HUES64 (cell line): ENCODE measurements around the gene GNA14.

Source experiments
- H3K27ac ChIP-seq: 2 replicates; pipeline ENCODE4 v1.7.0; 2013; ENCODE audit warnings: low read depth, low read length, inconsistent platforms
- H3K27me3 ChIP-seq: 2 replicates; pipeline ENCODE4 v1.6.1; 2013; ENCODE audit warnings: mild to moderate bottlenecking, low read length; ENCODE audit not compliant: insufficient read depth
- H3K36me3 ChIP-seq: 2 replicates; pipeline ENCODE4 v1.6.1; 2013; ENCODE audit warnings: mild to moderate bottlenecking, low read length; ENCODE audit not compliant: insufficient read depth
- H3K4me1 ChIP-seq: 2 replicates; pipeline ENCODE4 v1.6.1; 2013; ENCODE audit warnings: mild to moderate bottlenecking, low read length, moderate library complexity; ENCODE audit not compliant: insufficient read depth
- H3K4me3 ChIP-seq: 2 replicates; pipeline ENCODE4 v1.5.1; 2013; ENCODE audit warnings: mild to moderate bottlenecking, low read length, moderate library complexity
- H3K9ac ChIP-seq: 2 replicates; pipeline ENCODE4 v1.6.1; 2013; ENCODE audit warnings: mild to moderate bottlenecking, low read depth, low read length
- H3K9me3 ChIP-seq: 2 replicates; pipeline ENCODE4 v1.6.1; 2013; ENCODE audit warnings: low read depth, low read length; ENCODE audit not compliant: insufficient read depth
- WGBS: fragments of 150-250, 120-280 bp; methylation state at CpG from one replicate; pipeline ENCODE4 v1.1.7; 2013; ENCODE audit warnings: missing lambda C conversion rate; 5-methylcytosine and 5-hydroxymethylcytosine counted together

The GNA14 gene

GRCh38 chr9:77440057-77440456, 208.1 kb downstream of the GNA14 start:
- Histone ChIP-seq H3K27me3 (no peaks in the 10 kb centered on the region), H3K4me1 (peaks cover 18% of the 10 kb centered on the region), H3K36me3 (no peaks in the 10 kb centered on the region), H3K27ac (peak overlapping the region; percentile 66; the same call in 1 of the 2 replicates), H3K4me3 (no peak overlapping the region), H3K9me3 (no peaks in the 10 kb centered on the region), H3K9ac (0 out of 2 replicates have a peak overlapping the region, but pooled peaks have one; percentile 1)
- WGBS, result 12% methylated on average over 10 of the region's 10 CpGs

- Histone ChIP-seq H3K4me1 (peaks cover 18% of the 10 kb centered on the region), H3K27ac (no peak overlapping the region), H3K4me3 (no peak overlapping the region), H3K27me3 (no peaks in the 10 kb centered on the region), H3K9me3 (no peaks in the 10 kb centered on the region), H3K9ac (no peak overlapping the region), H3K36me3 (no peaks in the 10 kb centered on the region)
- 90% methylated on average over 3 of the region's 3 CpGs for WGBS
Measured at GRCh38 chr9:77438653-77439052, 209.5 kb downstream of the GNA14 start.

- H3K4me3 ChIP-seq, result no peak overlapping the region
- WGBS, result 96% methylated on average over 3 of the region's 3 CpGs
Measured at GRCh38 chr9:77435688-77436087, 212.4 kb downstream of the GNA14 start.

GRCh38 chr9:77435277-77435676, 212.8 kb downstream of the GNA14 start:
- Histone ChIP-seq H3K4me3 (no peak overlapping the region), H3K9ac (no peak overlapping the region), H3K27me3 (no peaks in the 10 kb centered on the region), H3K9me3 (no peaks in the 10 kb centered on the region), H3K36me3 (no peaks in the 10 kb centered on the region), H3K4me1 (peaks cover 14% of the 10 kb centered on the region), H3K27ac (no peak overlapping the region)
- WGBS, result 94% methylated on average over 3 of the region's 4 CpGs

More at GRCh38 chr9:77435688-77436087, 212.4 kb downstream of the GNA14 start:
- H3K9me3 ChIP-seq, result no peaks in the 10 kb centered on the region
- H3K36me3 ChIP-seq, result no peaks in the 10 kb centered on the region
- no peak overlapping the region for H3K9ac ChIP-seq
- H3K4me1 ChIP-seq, result peaks cover 18% of the 10 kb centered on the region
- no peak overlapping the region for H3K27ac ChIP-seq
- no peaks in the 10 kb centered on the region for H3K27me3 ChIP-seq

GRCh38 chr9:77433675-77434445, 214.3 kb downstream of the GNA14 start:
- Histone ChIP-seq H3K27ac (no peak overlapping the region), H3K4me1 (0 out of 2 replicates have a peak, but pooled peaks cover 2% of the 10 kb centered on the region), H3K4me3 (no peak overlapping the region), H3K9me3 (no peaks in the 10 kb centered on the region), H3K9ac (no peak overlapping the region), H3K27me3 (no peaks in the 10 kb centered on the region), H3K36me3 (no peaks in the 10 kb centered on the region)
- WGBS, result 69% methylated on average over 21 of the region's 21 CpGs

- Histone ChIP-seq H3K4me1 (no peaks in the 10 kb centered on the region), H3K27ac (no peak overlapping the region), H3K9me3 (no peaks in the 10 kb centered on the region), H3K27me3 (no peaks in the 10 kb centered on the region), H3K9ac (no peak overlapping the region), H3K36me3 (no peaks in the 10 kb centered on the region), H3K4me3 (no peak overlapping the region)
- 90% methylated on average over 6 of the region's 6 CpGs for WGBS
Measured at GRCh38 chr9:77432053-77432452, 216.1 kb downstream of the GNA14 start.

GRCh38 chr9:77429928-77430327, 218.2 kb downstream of the GNA14 start:
- Histone ChIP-seq H3K9me3 (no peaks in the 10 kb centered on the region), H3K27ac (no peak overlapping the region), H3K4me1 (no peaks in the 10 kb centered on the region), H3K27me3 (no peaks in the 10 kb centered on the region), H3K36me3 (no peaks in the 10 kb centered on the region), H3K4me3 (no peak overlapping the region), H3K9ac (no peak overlapping the region)
- 91% methylated on average over 1 of the region's 2 CpGs for WGBS

- Histone ChIP-seq H3K36me3 (peaks cover 3% of the 10 kb centered on the region; the same call in 1 of the 2 replicates), H3K9me3 (no peaks in the 10 kb centered on the region), H3K4me3 (no peak overlapping the region), H3K27ac (no peak overlapping the region), H3K27me3 (no peaks in the 10 kb centered on the region), H3K4me1 (peaks cover under 1% of the 10 kb centered on the region; the same call in 1 of the 2 replicates), H3K9ac (no peak overlapping the region)
- WGBS, result 93% methylated on average over 7 of the region's 7 CpGs
Measured at GRCh38 chr9:77427256-77427927, 220.7 kb downstream of the GNA14 start.

GRCh38 chr9:77426712-77427111, 221.4 kb downstream of the GNA14 start:
- Histone ChIP-seq H3K9ac (no peak overlapping the region), H3K4me3 (no peak overlapping the region), H3K27me3 (no peaks in the 10 kb centered on the region), H3K36me3 (peaks cover 3% of the 10 kb centered on the region; the same call in 1 of the 2 replicates), H3K9me3 (no peaks in the 10 kb centered on the region), H3K27ac (no peak overlapping the region), H3K4me1 (peaks cover 4% of the 10 kb centered on the region; the same call in 1 of the 2 replicates)
- 60% methylated on average over 1 of the region's 3 CpGs for WGBS

- Histone ChIP-seq H3K9me3 (no peaks in the 10 kb centered on the region), H3K4me3 (no peak overlapping the region), H3K9ac (no peak overlapping the region), H3K27me3 (no peaks in the 10 kb centered on the region), H3K27ac (no peak overlapping the region), H3K4me1 (peaks cover 4% of the 10 kb centered on the region; the same call in 1 of the 2 replicates), H3K36me3 (peaks cover 3% of the 10 kb centered on the region; the same call in 1 of the 2 replicates)
- 92% methylated on average over 2 of the region's 2 CpGs for WGBS
Measured at GRCh38 chr9:77424993-77425392, 223.1 kb downstream of the GNA14 start.

- WGBS, result 96% methylated on average over 3 of the region's 3 CpGs
- Histone ChIP-seq H3K27ac (no peak overlapping the region), H3K4me1 (peaks cover 4% of the 10 kb centered on the region; the same call in 1 of the 2 replicates), H3K36me3 (peaks cover 3% of the 10 kb centered on the region; the same call in 1 of the 2 replicates), H3K27me3 (no peaks in the 10 kb centered on the region), H3K9ac (no peak overlapping the region), H3K4me3 (no peak overlapping the region), H3K9me3 (no peaks in the 10 kb centered on the region)
Measured at GRCh38 chr9:77423841-77424240, 224.3 kb downstream of the GNA14 start.
